ENCODE results near the gene AXDND1. TPM values are rescaled to one million over a fixed set of nuclear protein-coding genes. Genes with fewer than 3 reads are reported as not detected.

AXDND1 gene
- total RNA-seq, 2 experiments from 2014 or later = 0.48 to 0.51 TPM

DNA sequence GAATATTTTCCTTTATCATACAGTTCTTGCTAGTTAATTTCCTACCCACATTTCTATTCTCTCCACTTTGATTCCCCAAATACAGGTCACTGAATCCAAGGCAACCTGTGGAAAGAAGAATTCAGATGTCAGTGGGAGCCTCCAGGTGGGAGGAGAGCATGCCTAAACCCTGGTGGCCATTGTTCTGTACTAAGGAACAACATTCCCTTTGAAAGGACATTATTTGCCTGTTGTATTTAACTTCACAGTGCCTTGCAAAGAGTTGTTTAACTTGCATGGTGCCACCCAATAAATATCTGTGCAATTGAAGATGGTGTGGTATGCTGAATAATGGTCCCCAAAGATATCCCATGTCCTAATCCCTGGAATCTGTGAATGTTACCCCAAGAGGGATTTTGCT is 188.7 kb downstream of the AXDND1 start:
- Mint-ChIP-seq H3K27ac (no peak overlapping the region), H3K36me3 (no peaks in the 10 kb centered on the region), H3K4me3 (no peak overlapping the region), H3K4me1 (ENCODE audit: low read depth) (no peaks in the 10 kb centered on the region), H3K9me3 (no peaks in the 10 kb centered on the region), H3K27me3 (no peaks in the 10 kb centered on the region)
- ChIA-PET POLR2A (no interaction called here), CTCF (no interaction called here)
- DNase-seq = no peak
- intact Hi-C loops (cut with micrococcal nuclease) = no loop called here

DNA sequence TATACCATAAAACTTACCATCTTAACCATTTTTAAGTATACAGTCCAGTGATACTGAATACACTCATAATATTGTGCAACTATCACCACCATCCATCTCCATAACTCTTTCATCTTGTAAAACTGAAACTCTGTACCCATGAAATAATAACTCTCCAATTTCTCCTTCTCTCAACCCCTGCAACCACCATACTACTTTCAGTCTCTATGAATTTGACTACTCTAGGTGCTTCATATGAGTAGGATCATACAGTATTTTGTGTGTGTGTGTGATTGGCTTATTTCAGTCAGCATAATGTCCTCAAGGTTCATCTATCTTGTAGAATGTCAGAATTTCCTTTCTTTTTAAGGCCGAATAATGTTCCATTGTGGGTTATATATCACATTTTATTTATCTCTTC is 192.3 kb downstream of the AXDND1 start:
- no peaks in the 10 kb centered on the region for H3K27me3 Mint-ChIP-seq
- DNase-seq = no peak
- H3K36me3 Mint-ChIP-seq = no peaks in the 10 kb centered on the region
- H3K27ac Mint-ChIP-seq = no peak overlapping the region
- intact Hi-C loops (cut with micrococcal nuclease) = no loop called here
- CTCF ChIA-PET = no interaction called here
- POLR2A ChIA-PET = no interaction called here
- no peaks in the 10 kb centered on the region for H3K4me1 Mint-ChIP-seq (ENCODE audit: low read depth)
- H3K9me3 Mint-ChIP-seq = no peaks in the 10 kb centered on the region
- H3K4me3 Mint-ChIP-seq = no peak overlapping the region

DNA sequence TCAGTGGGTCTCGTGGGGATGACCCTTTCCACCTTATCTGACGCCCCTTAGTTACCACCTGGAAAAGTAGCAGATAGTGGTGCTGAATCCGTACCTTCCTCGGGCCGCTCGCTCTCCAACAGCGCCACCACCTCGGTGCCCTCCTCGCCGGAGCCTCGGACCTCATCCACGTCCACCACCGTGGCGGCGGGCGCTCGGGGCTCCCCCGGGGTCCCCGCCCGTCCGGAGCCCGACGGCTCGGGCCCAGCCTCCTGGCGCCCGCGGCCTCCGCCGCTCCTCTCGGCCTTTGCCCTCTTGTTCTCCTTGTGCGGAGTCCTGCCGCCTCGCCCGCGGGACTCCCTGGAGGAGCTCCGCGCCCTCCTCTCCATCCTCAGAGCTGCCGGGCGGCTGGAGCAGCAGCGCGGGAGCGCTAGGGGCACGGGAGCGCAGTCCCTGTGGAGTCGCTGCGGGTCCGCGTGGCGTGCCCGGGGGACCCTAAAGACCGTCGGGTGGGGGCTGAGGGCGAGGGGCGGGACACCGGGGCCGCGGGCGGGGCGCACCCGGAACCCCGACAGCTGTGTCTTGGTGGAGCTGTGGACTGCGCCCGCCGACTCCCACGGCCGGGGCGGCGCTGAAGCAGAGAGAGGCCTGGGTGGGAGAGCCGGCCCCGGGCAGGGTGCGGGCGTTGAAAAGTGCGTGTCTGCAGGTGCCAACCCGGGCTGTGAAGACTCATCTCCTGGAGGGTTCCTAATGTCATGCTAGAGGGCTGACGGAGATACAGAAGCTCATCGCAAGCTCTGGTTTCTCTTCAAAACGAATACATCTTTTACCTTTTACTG is 209.9 kb downstream of the AXDND1 start, which contains the start of gene NPHS2:
TSS of gene NPHS2 (minus strand) at position 452 of the 818 bp plus-strand sequence. CDS start at position 368, 84 bp downstream.
- intact Hi-C loops (cut with micrococcal nuclease) = no loop called here
- H3K9me3 Mint-ChIP-seq = no peaks in the 10 kb centered on the region
- H3K27me3 Mint-ChIP-seq = peaks cover 32% of the 10 kb centered on the region
- no peak within 1 kb of the TSS for H3K27ac Mint-ChIP-seq
- CTCF ChIA-PET = no interaction called here
- no peak for DNase-seq
- POLR2A ChIA-PET = no interaction called here
- no peaks in the 10 kb centered on the region for H3K36me3 Mint-ChIP-seq
- H3K4me1 Mint-ChIP-seq (ENCODE audit: low read depth) = peaks cover 3% of the 10 kb centered on the region
- no peak within 1 kb of the TSS for H3K4me3 Mint-ChIP-seq

DNA sequence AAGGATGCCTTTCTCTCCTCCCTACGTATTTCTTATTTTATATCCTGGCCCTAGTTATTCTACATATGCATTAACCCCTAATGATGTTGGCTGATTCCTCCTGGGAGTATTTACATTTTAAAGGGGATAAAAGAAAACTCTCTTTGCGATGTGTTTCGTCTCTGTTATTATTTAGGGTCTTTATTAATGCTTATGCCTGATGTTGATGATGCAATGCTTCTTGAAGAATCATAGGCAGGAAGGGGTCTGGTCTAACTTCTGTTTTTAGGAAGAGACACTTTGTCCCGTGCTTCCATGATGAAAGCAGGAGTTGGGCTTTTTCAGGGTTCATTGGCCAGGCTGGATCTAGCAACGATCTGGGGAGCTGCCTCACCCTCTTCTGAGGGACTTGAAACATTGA is 210.7 kb downstream of the AXDND1 start:
- ChIA-PET CTCF (no interaction called here), POLR2A (no interaction called here)
- intact Hi-C loops (cut with micrococcal nuclease) = no loop called here
- H3K27ac Mint-ChIP-seq = no peak overlapping the region
- no peaks in the 10 kb centered on the region for H3K9me3 Mint-ChIP-seq
- no peaks in the 10 kb centered on the region for H3K36me3 Mint-ChIP-seq
- peaks cover 32% of the 10 kb centered on the region for H3K27me3 Mint-ChIP-seq
- no peak for DNase-seq
- H3K4me1 Mint-ChIP-seq (ENCODE audit: low read depth) = peaks cover 3% of the 10 kb centered on the region
- H3K4me3 Mint-ChIP-seq = no peak overlapping the region

DNA sequence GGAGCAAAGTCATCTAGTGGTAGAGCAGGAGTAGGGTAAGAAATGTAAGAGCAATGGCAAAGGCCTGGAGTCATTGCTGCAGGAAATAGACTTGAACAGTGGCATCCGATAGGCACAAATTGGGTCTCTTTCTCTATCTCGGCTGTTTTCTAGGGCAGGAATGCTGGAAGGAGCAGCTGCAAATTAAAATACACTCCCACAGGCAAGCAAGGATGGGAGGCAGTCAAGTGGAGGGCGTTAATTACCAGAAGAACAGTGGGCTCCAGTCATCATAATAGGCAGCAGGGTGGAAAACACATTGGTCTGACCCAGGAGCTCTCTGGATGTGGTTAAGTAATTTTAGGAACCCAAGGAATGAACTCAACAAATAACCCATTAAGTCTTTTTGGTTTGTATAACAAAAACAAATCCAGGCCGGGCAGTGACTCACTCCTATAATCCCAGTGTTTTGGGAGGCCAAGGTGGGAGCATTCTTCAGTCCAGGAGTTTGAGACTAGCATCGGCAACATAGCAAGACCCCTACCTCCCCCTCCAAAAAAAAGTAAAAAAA is 218.1 kb downstream of the AXDND1 start:
- intact Hi-C loops (cut with micrococcal nuclease) = no loop called here
- DNase-seq = no peak
- peaks cover 32% of the 10 kb centered on the region for H3K27me3 Mint-ChIP-seq
- CTCF ChIA-PET = no interaction called here
- POLR2A ChIA-PET = no interaction called here
- no peaks in the 10 kb centered on the region for H3K9me3 Mint-ChIP-seq
- H3K36me3 Mint-ChIP-seq = no peaks in the 10 kb centered on the region
- no peak overlapping the region for H3K4me3 Mint-ChIP-seq
- no peak overlapping the region for H3K27ac Mint-ChIP-seq
- H3K4me1 Mint-ChIP-seq (ENCODE audit: low read depth) = peaks cover 2% of the 10 kb centered on the region

DNA sequence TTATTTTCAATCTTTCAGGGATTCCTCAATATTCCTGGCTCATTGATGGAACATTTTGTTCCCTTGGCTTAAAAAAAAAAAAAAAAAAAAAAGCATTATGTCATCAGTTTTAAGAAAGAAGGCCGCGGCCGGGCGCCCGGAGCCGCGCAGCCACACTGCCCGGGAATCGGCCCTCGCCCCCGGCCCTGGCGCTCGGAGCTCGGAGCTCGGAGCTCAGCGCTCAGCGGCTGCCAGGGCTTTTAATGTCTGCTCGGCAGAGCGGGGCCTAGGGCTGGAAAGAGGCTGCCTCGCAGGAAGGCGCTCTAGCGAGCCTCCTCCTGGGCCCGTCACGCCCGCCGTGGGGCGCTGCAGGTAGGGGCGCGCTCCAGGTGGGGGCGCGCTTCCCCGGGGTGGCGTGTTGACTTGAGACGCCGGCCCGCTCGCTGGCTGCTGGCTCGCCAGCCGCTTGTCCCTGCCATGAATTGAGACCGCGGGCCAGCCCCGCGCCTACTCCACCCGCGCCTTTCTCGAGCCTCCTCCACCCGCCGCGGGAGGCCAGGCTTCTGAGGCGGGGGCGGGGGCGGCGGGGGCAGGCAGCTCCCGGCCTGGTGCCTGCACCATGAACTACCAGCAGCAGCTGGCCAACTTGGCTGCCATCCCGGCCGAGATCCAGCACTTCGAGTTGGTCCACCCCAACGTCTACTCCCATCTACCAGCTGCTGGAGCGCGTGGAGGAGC is 220.5 kb downstream of the AXDND1 start:
- Mint-ChIP-seq H3K9me3 (no peaks in the 10 kb centered on the region), H3K4me1 (ENCODE audit: low read depth) (peaks cover 2% of the 10 kb centered on the region), H3K27ac (no peak overlapping the region), H3K4me3 (no peak overlapping the region), H3K36me3 (no peaks in the 10 kb centered on the region), H3K27me3 (peaks cover 35% of the 10 kb centered on the region)
- intact Hi-C loops (cut with micrococcal nuclease) = no loop called here
- ChIA-PET CTCF (no interaction called here), POLR2A (no interaction called here)
- no peak for DNase-seq

DNA sequence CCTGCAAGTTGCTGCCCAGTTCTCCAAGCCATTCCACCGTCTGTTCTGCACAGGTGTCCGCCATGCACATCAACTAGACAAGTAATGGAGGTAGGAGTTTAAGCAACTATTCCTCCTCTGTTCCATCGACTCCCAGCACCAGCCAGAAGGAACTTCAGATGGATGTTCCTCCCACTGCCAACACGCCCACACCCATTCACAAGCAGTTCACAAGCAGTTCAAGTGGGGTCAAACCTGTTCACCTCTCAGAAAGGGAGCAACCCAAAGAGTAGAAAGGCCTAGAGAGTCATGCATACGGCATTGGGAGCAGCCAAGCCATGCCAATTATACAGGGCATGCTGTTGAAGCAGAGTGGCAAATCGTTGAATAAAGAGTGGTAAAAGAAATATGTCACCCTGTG is 221.6 kb downstream of the AXDND1 start:
- CTCF ChIA-PET = no interaction called here
- Mint-ChIP-seq H3K4me3 (no peak overlapping the region), H3K4me1 (ENCODE audit: low read depth) (peaks cover 2% of the 10 kb centered on the region), H3K36me3 (no peaks in the 10 kb centered on the region), H3K9me3 (no peaks in the 10 kb centered on the region), H3K27ac (no peak overlapping the region), H3K27me3 (peaks cover 38% of the 10 kb centered on the region)
- no peak for DNase-seq
- intact Hi-C loops (cut with micrococcal nuclease) = no loop called here
- POLR2A ChIA-PET = interaction anchor here (0.5 kb wide), 1 partner anchor 26 kb away, joined by 3 read pairs; no protein-coding TSS in a partner anchor

DNA sequence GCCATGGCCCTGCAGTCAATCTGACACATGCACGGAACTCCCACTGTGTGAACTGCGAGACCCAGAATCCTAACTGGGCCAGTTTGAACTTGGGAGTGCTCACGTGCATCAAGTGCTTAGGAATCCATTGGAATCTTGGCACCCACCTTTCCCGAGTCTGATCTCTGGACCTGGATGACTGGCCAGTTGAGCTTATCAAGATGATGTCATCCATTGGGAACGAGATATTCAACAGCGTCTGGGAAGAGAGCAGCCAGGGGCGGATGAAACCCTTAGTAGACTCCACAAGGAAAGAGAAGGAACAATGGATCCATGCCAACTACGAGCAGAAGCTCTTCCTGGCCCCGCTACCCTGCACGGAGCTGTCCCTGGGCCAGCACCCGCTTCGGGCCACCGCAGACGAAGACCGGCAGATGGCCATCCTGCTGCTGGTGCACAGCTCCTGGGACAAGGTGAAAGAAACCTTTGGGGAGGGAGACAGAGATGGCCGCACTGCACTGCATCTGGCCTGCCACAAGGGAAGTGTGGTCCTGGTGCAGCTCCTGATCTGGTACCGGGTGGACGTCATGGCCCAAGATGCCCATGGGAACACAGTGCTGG is 222.8 kb downstream of the AXDND1 start:
- no peaks in the 10 kb centered on the region for H3K36me3 Mint-ChIP-seq
- intact Hi-C loops (cut with micrococcal nuclease) = no loop called here
- no peak overlapping the region for H3K4me3 Mint-ChIP-seq
- no peaks in the 10 kb centered on the region for H3K9me3 Mint-ChIP-seq
- H3K4me1 Mint-ChIP-seq (ENCODE audit: low read depth) = peaks cover 2% of the 10 kb centered on the region
- DNase-seq = no peak
- H3K27ac Mint-ChIP-seq = no peak overlapping the region
- H3K27me3 Mint-ChIP-seq = peaks cover 40% of the 10 kb centered on the region
- ChIA-PET POLR2A (no interaction called here), CTCF (no interaction called here)

DNA sequence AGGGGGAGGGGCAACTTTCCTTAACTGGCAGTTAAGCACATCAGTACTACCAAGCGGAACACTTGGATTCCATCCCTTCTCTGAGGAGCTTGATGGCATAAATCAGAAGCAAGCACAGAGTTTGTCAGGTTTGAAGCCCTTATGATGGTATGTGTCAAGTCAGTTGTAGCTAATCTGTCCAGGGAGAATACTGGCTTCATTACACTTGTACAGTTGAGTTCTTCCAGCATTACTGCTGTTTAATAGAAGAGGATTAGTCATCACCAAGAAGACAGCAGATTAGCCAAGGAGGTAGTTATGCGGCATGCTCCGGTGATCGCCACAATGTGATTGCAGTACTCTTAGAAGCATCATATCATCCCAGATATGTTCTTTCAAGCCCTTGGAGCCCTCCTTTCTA is 223.7 kb downstream of the AXDND1 start:
- no peak for DNase-seq
- no peaks in the 10 kb centered on the region for H3K9me3 Mint-ChIP-seq
- ChIA-PET CTCF (no interaction called here), POLR2A (no interaction called here)
- intact Hi-C loops (cut with micrococcal nuclease) = no loop called here
- no peak overlapping the region for H3K4me3 Mint-ChIP-seq
- H3K36me3 Mint-ChIP-seq = no peaks in the 10 kb centered on the region
- peaks cover 2% of the 10 kb centered on the region for H3K4me1 Mint-ChIP-seq (ENCODE audit: low read depth)
- peaks cover 38% of the 10 kb centered on the region for H3K27me3 Mint-ChIP-seq
- H3K27ac Mint-ChIP-seq = no peak overlapping the region

DNA sequence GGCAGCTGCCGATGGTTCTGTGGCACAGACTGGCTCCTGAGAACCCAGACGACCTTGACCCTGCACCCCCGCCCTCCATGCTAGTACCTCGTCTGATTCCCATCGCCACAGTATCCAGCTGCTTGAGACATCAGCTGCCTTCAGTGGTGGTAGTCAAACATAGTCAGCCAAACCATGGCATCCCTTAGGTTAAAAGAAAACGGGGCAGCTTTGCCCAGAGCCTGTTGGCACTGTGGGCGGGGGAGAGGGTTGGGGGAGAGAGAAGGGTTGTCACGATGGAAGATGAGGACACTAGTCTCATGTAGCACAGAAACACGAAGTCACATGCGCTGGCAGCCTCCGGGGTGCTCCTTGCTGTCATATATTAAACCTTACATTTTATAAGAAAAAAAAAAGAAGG is 224.9 kb downstream of the AXDND1 start:
- H3K27ac Mint-ChIP-seq = no peak overlapping the region
- H3K4me1 Mint-ChIP-seq (ENCODE audit: low read depth) = peaks cover 2% of the 10 kb centered on the region
- peaks cover 35% of the 10 kb centered on the region for H3K27me3 Mint-ChIP-seq
- no peaks in the 10 kb centered on the region for H3K9me3 Mint-ChIP-seq
- POLR2A ChIA-PET = no interaction called here
- intact Hi-C loops (cut with micrococcal nuclease) = loop anchor here (10.0 kb wide), 1 partner anchor 516 kb away; no protein-coding TSS in a partner anchor
- H3K36me3 Mint-ChIP-seq = no peaks in the 10 kb centered on the region
- DNase-seq = no peak
- no peak overlapping the region for H3K4me3 Mint-ChIP-seq
- CTCF ChIA-PET = no interaction called here

DNA sequence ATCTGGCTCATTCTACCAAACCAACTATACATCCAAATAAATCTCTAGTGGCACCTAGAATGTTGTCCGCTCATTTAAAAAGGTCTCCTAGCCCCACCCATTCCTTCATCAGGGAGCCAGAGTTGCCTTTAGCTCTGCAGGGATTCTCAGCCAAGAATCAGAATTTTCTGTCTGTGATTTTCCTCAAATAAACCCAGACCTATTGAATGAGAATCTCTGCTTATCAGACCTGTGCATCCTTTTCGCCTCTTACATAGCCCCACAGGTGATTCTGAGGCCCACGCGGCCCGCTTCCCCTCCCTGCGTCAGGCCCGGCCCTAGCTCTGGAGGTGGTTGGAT is 225.5 kb downstream of the AXDND1 start:
- Mint-ChIP-seq H3K27ac (no peak overlapping the region), H3K4me1 (ENCODE audit: low read depth) (no peaks in the 10 kb centered on the region), H3K4me3 (no peak overlapping the region), H3K27me3 (peaks cover 33% of the 10 kb centered on the region), H3K9me3 (no peaks in the 10 kb centered on the region), H3K36me3 (no peaks in the 10 kb centered on the region)
- CTCF ChIA-PET = no interaction called here
- intact Hi-C loops (cut with micrococcal nuclease) = loop anchor here (10.0 kb wide), 1 partner anchor 516 kb away; no protein-coding TSS in a partner anchor
- no peak for DNase-seq
- POLR2A ChIA-PET = no interaction called here
